D721Med (cell line): ENCODE results near the gene IL27RA.

Experiments
- DNase-seq: peaks from one replicate; pipeline ENCODE4 v3.0.0; 2011; ENCODE audit warnings: low spot score; ENCODE audit not compliant: insufficient read length
- FAIRE-seq: peaks from 2 replicates; lab custom pipeline; 2011; peaks lifted over from hg19 to GRCh38; lab: Jason Lieb, UNC
- TF ChIP-seq, protein P1 (sequence below): IDR thresholded peaks from 2 replicates; pipeline ENCODE4 v1.5.1; 2012; ENCODE audit warnings: mild to moderate bottlenecking, control low read depth; ENCODE audit not compliant: insufficient read depth; ENCODE audit errors: missing control alignments

Gene IL27RA

DNA sequence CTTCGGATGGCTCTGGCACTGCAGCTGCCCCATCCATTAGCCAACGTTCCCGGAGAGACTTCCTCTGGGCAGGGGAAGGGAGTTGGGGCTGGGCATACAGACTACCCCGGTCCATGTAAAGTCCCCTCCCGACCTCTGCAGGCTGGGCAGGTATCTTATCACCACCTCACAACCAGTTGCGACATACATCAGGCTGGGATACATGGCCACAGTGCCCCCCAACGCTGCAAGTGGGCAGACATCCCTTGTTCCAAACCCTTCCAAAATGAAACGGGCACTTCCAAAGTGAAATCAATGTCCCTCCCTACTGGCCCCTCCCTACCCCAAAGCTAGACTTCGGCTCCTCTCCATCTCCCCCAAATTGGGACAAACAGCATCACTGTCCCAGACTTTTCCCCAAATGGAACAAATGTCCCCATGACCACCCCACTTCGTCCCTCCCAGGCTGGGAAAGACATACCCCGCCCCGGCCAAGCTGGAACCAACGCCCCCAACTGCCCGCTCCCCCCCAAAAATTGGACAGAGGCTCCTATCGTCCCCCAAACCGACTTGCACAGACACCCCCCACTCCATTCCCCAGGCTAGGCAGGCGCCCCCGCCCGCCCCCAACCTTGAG lies 25.3 kb downstream of the IL27RA start:
- no peak for FAIRE-seq

DNA sequence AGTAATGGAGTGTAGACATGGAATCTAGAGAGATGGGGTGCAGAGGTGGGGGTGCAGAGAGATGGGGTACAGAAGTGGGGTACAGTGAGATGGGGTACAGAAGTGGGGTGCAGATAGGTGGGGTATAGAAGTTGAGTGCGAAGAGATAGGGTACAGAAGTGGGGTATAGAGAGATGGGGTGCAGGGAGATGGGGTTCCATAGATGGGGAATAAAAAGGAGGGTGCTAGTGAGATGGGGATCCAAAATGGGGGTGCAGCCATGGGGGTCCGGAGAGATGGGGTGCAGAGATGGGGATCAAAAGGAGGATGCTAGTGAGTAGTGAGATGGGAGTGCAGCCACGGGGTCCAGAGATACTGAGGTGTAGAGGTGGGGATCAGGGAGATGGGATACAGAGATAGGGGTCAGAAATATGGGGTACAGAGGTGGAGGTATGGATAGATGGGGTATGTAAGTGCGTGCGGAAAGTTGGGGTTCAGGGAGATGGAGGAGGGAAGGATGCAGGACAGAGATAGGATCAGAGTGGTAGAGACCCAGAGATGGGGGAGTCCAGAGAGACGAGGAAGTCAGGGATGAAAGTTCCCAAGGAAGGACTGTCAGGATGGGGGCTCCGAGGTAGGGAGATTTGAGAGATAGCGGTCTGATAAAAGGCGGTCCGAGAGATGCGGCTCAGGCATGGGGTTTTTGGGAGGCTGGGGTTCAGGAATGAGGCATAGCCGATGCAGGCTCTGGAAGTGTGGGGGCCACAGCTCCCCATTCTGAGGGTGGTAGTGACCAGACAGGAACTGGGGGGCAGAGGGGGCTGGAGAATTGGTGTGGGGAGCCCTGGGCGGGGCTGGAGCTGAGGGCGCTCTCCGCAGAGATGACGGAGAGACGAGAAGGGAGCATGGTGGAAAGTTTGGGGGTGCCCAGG lies 26.9 kb downstream of the IL27RA start:
- FAIRE-seq: no peak
- TF ChIP-seq, protein P1, sequence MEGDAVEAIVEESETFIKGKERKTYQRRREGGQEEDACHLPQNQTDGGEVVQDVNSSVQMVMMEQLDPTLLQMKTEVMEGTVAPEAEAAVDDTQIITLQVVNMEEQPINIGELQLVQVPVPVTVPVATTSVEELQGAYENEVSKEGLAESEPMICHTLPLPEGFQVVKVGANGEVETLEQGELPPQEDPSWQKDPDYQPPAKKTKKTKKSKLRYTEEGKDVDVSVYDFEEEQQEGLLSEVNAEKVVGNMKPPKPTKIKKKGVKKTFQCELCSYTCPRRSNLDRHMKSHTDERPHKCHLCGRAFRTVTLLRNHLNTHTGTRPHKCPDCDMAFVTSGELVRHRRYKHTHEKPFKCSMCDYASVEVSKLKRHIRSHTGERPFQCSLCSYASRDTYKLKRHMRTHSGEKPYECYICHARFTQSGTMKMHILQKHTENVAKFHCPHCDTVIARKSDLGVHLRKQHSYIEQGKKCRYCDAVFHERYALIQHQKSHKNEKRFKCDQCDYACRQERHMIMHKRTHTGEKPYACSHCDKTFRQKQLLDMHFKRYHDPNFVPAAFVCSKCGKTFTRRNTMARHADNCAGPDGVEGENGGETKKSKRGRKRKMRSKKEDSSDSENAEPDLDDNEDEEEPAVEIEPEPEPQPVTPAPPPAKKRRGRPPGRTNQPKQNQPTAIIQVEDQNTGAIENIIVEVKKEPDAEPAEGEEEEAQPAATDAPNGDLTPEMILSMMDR: no peak
- no peak for DNase-seq

More for the DNA sequence above, 25.3 kb downstream of the IL27RA start:
- TF ChIP-seq, protein P1: no peak
- no peak for DNase-seq

DNA sequence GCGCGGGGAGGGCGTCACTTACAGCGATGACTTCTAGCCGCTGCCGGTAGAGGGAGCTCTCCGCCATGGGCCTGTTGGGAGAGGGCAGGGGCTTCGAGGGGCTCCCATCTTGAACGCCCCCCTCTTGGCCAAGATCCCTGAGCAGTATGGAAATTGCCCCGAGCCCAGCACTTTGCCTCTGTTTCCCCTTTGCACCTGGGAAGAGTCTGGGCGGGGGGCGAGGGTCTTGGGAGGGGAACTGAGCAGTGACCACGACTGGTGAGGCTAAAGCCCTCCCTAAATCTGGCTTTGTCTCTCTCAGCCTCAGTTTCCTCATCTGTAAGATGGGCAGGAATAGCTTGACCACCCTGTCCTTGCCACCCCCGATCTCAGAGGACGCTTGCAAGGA lies 27.5 kb downstream of the IL27RA start:
- DNase-seq (no peak), FAIRE-seq (no peak)
- TF ChIP-seq, protein P1: peak; percentile 58

DNA sequence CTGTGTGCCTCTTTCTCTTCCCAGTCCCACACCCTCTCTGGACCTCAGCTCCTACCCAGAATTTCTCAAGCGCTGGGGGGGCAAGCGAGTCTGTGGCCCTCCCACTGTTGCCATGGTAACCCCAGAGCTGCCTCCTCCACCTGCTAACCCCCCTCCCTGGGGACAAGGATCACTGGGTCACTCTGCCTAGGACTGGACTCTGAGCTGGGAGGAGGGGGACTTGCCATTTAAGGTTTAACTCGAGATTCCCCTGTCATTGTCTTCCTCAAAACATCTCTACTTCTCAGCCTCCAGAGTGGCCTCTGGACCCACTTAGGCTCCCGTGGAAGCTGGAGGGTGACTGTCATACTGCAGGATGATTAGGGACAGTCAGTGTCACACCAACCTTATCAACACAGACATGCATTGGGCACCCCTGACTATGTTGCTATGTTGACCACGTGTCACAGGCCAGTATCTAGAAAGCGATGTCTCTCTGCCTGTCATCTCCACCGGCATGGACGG lies 28.1 kb downstream of the IL27RA start:
- TF ChIP-seq, protein P1: no peak
- FAIRE-seq (no peak), DNase-seq (no peak)

DNA sequence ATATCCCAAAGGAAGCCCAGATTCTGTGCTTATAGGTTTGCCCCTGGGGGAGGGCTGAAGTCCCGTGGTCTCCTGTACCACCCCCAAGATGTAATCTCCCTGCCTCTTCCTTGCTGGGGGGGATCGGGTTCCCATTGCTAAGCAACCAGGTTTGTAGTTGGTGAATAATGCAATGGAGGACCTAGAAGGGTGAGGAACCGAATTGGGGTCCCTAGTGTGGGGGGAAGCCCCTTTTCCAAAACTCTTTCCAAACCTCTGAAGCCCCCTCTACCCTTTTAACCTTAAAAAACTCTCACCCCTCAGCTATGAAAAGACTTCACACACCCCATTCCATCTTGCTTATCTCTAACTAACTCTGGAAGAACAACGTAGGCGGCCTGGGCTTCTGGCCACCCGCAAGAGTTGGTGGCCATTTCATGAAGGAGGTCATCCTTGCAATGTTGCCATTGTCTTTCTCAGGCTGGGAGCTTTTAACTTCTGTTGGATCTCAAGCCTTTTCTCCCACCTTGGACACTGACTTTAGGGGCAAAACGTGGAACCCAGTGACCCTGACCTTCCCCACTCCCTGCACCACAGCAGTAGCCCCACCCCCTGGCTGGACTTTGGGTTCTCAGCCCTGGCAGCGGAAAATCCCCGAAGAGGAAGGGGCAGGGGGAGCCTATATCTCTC lies 29.7 kb downstream of the IL27RA start:
- DNase-seq: no peak
- TF ChIP-seq, protein P1: no peak
- no peak for FAIRE-seq

DNA sequence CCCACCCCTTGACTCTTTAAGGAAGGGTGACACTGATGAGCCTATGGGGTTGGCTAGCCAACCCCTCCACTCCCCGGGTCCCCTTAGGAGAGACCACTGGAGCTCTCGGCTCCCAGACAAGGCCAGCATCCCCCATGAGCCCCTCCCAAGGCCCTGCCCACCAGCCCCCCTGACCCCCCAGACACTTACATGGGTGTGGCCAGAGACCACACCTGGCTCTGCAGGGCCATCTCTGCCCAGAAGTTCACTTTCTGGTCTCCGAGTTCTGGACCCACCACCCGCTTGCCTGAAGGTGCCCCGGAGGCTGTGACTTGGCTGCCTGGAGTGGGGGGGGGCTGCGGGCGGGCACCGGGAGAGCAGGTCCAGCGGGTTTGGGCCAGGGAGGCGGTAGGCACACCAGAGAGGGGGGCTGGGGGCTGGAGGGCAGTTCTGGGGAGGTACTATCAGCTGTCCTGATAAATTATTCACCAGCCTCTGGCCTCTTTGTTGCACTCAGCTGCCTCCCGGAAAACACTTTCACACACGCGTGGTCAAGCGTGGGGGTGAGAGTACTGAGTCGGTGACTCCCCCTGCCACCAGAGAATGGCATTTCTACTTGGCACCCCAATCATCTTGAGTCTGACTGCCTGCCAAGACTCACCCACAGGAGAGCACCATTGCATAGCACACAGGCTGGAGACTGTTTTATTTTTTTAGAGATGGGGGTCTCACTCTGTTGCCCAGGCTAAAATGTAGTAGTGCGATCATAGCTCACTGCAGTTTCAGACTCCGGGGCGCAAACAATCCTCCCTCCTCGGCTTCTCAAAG lies 30.4 kb downstream of the IL27RA start, which contains the start of gene PALM3:
Gene PALM3, minus strand, starts transcription at position 326 of the 807 bp plus-strand sequence. Its CDS starts 96 bp downstream, at position 230.
- FAIRE-seq (no peak), DNase-seq (no peak)
- TF ChIP-seq, protein P1: no peak
